GM19351 (cell line): ENCODE measurements around the gene OLA1.
A peak's percentile ranks its signal among the peaks of the same experiment; 100 is the strongest.
"Not testable (repeated sequence)": the region's sequence is repeated elsewhere in the genome, so short reads cannot be mapped to it uniquely, and the experiment has no call there.

Experiments used
- ATAC-seq: cut with Tn5 transposase; IDR thresholded peaks from one replicate; pipeline ENCODE4 v1.9.1; 2021; ENCODE audit warnings: mild to moderate bottlenecking, moderate library complexity; ENCODE audit not compliant: unreplicated experiment

The OLA1 gene

GRCh38 chr2:174248187-174248997, at the start of gene OLA1:
Gene OLA1 (minus strand): TSS chr2:174248532. CDS start chr2:174246815, 1,717 bp downstream.
- peak; percentile 94 for ATAC-seq

GRCh38 chr2:174292908-174293307, 44.6 kb upstream of the OLA1 start:
- ATAC-seq: no peak

DNA sequence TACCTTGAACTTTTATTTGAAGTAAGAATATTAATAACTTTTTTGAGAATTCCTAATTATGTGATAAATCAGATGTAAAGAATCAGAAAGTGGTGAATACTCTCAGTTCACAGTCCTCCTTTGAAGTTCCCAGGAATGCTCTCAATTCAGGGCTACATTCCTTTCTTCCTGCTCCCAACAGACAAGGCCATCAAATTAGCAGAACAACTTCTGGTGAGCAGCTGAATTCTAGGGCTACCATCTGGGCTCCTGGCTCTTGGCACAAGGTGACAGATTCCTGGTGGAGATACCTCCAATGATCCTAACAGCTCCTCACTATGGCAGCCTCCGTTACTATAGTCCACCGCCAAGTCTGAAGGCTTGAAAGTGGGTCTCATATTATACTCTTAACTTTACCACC, 37.8 kb upstream of the OLA1 start:
- ATAC-seq: no peak

GRCh38 chr2:174282441-174282840, 34.1 kb upstream of the OLA1 start:
- ATAC-seq: no peak

- ATAC-seq: no peak
These were observed 33.4 kb upstream of the OLA1 start for GRCh38 chr2:174281736-174282135.

DNA sequence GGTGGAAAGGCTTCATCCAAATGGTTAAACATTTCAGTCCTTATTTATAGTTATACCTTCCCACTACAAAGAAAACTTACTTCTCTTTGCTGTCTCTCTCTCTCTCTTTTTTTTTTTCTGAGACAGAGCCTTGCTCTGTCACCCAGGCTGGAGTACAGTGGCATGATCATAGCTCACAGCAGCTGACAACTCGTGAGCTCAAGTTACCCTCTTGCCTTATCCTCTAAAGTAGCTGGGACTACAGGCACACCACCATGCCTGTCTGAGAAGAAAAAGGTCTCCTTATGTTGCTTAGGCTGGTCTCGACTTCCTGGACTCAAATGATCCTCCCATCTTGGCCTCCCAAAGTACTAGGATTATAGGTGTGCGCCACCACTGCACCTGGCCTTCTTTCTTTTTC, 32.3 kb upstream of the OLA1 start:
- ATAC-seq: no peak

DNA sequence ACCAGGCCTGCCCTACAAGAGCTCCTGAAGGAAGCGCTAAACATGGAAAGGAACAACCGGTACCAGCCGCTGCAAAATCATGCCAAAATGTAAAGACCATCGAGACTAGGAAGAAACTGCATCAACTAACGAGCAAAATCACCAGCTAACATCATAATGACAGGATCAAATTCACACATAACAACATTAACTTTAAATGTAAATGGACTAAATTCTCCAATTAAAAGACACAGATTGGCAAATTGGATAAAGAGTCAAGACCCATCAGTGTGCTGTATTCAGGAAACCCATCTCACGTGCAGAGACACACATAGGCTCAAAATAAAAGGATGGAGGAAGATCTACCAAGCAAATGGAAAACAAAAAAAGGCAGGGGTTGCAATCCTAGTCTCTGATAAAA, 21.9 kb upstream of the OLA1 start:
- not testable (repeated sequence) for ATAC-seq

GRCh38 chr2:174266288-174266687, 18.0 kb upstream of the OLA1 start:
- no peak for ATAC-seq

- no peak for ATAC-seq
These were observed 15.7 kb upstream of the OLA1 start for GRCh38 chr2:174263997-174264396.

- no peak for ATAC-seq
These were observed 11.6 kb upstream of the OLA1 start for GRCh38 chr2:174259981-174260380.

DNA sequence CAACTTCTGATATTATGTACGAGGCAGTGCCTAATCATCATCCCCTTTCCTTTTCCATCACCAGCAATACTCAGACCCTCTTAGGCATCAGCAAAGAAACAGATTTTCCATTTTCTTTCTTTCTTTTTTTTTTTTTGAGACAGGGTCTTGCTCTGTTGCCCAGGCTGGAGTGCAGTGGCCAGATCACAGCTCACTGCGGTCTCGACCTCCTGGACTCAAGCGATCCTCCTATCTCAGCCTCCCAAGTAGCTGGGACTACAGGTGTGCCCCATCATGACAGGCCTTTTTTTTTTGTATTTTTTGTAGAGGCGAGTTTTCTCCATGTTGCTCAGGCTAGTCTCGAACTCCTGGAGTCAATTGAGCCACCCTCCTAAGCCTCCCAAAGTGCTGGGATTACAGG, 5.9 kb upstream of the OLA1 start:
- no peak for ATAC-seq

- no peak for ATAC-seq
These were observed 763 bp upstream of the OLA1 start for GRCh38 chr2:174248998-174249592.

DNA sequence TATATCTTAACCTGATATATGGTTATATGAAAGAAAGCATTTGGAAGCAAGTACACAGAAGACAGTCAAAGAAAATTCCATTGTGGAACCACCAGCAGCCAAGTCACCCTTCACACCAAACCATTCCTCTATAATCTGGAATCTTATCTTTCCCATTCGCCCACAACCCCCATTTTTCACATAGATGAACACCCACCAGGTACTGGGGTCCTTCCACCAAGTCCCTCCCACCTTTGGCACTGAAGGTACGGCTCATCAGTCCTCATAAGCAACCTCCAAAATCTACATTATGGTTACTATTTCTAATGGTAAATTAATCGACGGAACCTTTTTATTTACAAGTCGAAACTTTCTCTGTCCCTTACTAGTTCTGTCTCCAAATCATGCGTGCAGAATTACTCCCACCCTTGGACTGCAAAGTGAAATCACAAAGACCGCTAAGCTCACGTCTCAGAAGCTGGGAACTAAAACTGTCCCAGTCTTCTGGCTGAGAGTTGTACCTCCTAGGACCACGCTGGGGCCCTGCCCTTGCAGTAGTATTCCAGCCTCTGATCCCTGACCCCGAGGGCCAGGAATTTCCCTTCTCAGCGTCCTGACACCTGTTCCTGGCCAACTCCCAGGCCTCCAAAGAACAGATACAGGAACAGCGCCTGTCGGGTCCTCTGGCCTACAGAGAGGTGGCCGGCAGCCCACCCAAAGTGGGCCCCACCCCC, 702 bp downstream of the OLA1 start:
- ATAC-seq: peak; percentile 13

GRCh38 chr2:174246944-174247381, 1.4 kb downstream of the OLA1 start:
- no peak for ATAC-seq

DNA sequence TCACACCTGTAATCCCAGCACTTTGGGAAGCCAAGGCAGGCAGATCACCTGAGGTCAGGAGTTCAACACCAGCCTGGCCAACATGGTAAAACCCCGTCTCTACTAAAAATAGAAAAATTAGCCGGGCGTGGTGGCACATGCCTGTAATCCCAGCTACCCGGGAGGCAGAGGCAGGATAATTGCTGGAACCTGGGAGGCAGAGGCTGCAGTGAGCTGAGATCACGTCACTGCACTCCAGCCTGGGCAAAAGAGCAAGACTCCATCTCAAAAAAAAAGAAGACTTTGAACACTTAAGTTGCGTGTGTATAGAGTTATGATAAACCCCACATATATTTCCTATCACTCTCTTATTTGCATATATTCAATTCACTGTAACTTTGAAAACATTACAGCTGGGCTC, 2.7 kb downstream of the OLA1 start:
- not testable (repeated sequence) for ATAC-seq

DNA sequence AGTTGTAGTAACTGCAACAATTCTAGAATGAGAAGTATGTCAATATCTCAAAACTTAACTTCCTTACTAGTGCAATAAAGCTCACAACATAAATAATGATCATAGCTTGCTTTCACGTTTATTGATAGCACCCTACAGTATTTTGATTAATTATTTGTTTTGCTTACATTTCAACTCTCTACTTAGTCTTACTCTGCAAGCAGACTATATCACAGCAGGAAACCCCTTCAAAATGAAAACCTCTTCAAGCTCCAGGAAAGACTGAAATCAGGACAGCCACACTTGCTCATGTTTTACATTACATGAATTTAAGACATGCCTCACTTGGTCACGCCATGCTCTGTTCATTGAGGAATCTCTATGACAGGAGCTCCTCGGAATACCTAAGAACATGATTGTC, 3.3 kb downstream of the OLA1 start:
- no peak for ATAC-seq

GRCh38 chr2:174243812-174244211, 4.5 kb downstream of the OLA1 start:
- ATAC-seq: no peak

GRCh38 chr2:174240097-174240496, 8.2 kb downstream of the OLA1 start:
- no peak for ATAC-seq

GRCh38 chr2:174236429-174236828, 11.9 kb downstream of the OLA1 start:
- no peak for ATAC-seq

- no peak for ATAC-seq
These were observed 12.7 kb downstream of the OLA1 start for GRCh38 chr2:174235680-174236079.

DNA sequence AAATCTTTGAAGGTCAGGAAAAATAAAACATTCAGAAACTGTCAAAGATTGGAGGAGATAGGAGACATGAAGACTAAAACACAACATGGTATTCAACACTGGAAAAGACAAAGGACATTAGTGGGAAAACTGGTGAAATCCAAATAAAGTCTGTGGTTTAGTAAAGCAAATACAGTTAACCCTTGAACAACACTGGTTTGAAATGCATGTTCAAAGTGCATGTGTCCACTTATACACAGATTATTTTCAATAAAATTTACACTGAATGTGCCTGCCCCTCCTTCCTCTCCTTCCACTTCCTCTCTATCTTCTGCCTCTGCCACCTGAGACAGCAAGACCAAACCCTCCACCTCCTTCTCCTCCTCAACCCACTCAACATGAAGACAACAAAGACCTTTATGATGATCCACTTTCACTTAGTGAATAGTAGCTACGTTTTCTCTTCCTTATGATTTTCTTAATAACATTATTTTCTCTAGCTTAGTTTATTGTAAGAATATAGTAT, 14.5 kb downstream of the OLA1 start:
- ATAC-seq: no peak

- ATAC-seq: no peak
These were observed 20.6 kb downstream of the OLA1 start for GRCh38 chr2:174227748-174228147.
